ENCODE results near the gene PCARE. TPM values are rescaled to one million over a fixed set of nuclear protein-coding genes. Genes with fewer than 3 reads are reported as not detected.

PCARE gene
- total and polyA plus RNA-seq, 2 donors (not counting 1 experiment from before 2014, with no cell fraction given), result not detected

DNA sequence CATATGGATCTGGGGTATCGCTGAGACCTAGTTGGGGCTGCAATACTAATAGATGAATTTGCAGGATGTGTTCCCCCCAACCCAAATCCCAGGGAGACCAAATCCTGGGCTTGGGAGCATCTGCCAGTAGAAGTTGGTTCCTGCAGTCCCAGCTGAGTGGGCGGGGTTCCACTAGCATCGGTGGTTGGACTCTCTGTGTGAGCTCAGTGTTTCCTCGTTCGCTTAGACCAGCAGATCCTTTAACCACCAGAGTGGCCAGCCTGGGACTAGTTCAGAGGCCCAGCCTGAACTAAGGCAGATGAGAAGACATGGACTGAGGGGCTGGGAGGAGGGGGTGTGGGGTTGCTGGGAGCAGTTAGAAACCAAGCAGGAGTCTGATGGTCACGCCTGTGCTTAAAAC is 40.7 kb downstream of the PCARE start:
- ChIA-PET POLR2A (no interaction called here), CTCF (interaction anchor here (0.9 kb wide), 1 partner anchor 21 kb away, joined by 3 read pairs; no protein-coding TSS in a partner anchor)
- H3K4me3 Mint-ChIP-seq, result no peak overlapping the region
- intact Hi-C loops (cut with micrococcal nuclease), result no loop called here
- Histone ChIP-seq H3K4me1 (ENCODE audit: control insufficient read depth in 2 of 2, insufficient read depth in 2 of 2, low read length in 2 of 2) (no peaks in the 10 kb centered on the region), H3K36me3 (replicated peaks in 1 of 2; ENCODE audit: control extremely low read depth in 1 of 2, control insufficient read depth in 1 of 2, extremely low read depth in 1 of 2, insufficient read depth in 2 of 2, low read length in 1 of 2) (no peaks in the 10 kb centered on the region), H3K79me2 (ENCODE audit: control insufficient read depth, insufficient read depth, low read length) (no peaks in the 10 kb centered on the region), H3K27me3 (replicated peaks in 1 of 4; ENCODE audit: control extremely low read depth in 1 of 4, control insufficient read depth in 3 of 4, insufficient read depth in 4 of 4, low read length in 3 of 4) (no peaks in the 10 kb centered on the region), H2AFZ (ENCODE audit: insufficient read depth, low read depth, low read length, poor library complexity, severe bottlenecking) (no peak overlapping the region), H3K9me3 (ENCODE audit: control extremely low read depth in 1 of 3, control insufficient read depth in 2 of 3, insufficient read depth in 1 of 3, low read length in 2 of 3) (no peaks in the 10 kb centered on the region), H3K9ac (ENCODE audit: low read length) (no peak overlapping the region), H4K20me1 (ENCODE audit: control insufficient read depth, insufficient read depth, low read length, poor library complexity, severe bottlenecking) (no peaks in the 10 kb centered on the region), H3K4me3 (ENCODE audit: control extremely low read depth in 1 of 5, extremely low read depth in 1 of 5, insufficient read depth in 1 of 5, low read depth in 2 of 5, low read length in 4 of 5) (no peak overlapping the region), H3K4me2 (replicated peaks; ENCODE audit: low read depth, low read length, poor library complexity, severe bottlenecking) (no peak overlapping the region), H3K27ac (ENCODE audit: low read length in 2 of 2) (no peak overlapping the region)
- 92% methylated on average over 5 of the region's 6 CpGs for WGBS (ENCODE audit: insufficient coverage)
- TF ChIP-seq EZH2 (IDR thresholded peaks at IDR 0.05; ENCODE audit: borderline replicate concordance, insufficient read depth, low read depth, low read length, poor library complexity, severe bottlenecking), result no peak
- TF ChIP-seq, protein P1, sequence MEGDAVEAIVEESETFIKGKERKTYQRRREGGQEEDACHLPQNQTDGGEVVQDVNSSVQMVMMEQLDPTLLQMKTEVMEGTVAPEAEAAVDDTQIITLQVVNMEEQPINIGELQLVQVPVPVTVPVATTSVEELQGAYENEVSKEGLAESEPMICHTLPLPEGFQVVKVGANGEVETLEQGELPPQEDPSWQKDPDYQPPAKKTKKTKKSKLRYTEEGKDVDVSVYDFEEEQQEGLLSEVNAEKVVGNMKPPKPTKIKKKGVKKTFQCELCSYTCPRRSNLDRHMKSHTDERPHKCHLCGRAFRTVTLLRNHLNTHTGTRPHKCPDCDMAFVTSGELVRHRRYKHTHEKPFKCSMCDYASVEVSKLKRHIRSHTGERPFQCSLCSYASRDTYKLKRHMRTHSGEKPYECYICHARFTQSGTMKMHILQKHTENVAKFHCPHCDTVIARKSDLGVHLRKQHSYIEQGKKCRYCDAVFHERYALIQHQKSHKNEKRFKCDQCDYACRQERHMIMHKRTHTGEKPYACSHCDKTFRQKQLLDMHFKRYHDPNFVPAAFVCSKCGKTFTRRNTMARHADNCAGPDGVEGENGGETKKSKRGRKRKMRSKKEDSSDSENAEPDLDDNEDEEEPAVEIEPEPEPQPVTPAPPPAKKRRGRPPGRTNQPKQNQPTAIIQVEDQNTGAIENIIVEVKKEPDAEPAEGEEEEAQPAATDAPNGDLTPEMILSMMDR (IDR thresholded peaks at IDR 0.05), result no peak
- no peaks in the 10 kb centered on the region for H3K9me3 Mint-ChIP-seq (ENCODE audit: insufficient read depth)
- H3K27me3 Mint-ChIP-seq, result no peaks in the 10 kb centered on the region
- H3K4me1 Mint-ChIP-seq, result no peaks in the 10 kb centered on the region
- DNase-seq (no peak), ATAC-seq (ENCODE audit: low read depth) (no peak)
- no peak overlapping the region for H3K27ac Mint-ChIP-seq

DNA sequence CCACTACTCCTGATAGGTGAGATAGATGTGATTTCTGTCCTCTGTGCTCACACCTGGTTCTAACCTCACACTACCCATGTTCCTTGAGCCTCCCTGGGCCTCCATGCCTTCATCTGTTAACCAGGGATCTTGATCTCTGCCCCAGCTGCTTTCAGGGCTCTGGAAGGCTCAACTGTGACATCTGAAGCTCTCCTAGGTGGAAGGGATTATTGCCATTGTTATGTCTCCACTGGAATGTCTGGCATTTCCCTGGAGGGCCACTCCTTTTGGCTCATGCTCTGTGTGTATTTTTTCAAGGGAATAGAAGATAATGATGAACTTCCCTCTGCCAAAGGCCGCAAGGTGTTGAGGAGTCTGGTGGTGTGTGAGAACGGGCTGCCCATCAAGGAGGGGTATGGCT is 41.2 kb downstream of the PCARE start:
- 95% methylated on average over 2 of the region's 2 CpGs for WGBS (ENCODE audit: insufficient coverage)
- ATAC-seq (ENCODE audit: low read depth) (no peak), DNase-seq (no peak)

More for the DNA sequence above, 41.2 kb downstream of the PCARE start:
- Mint-ChIP-seq H3K27ac (no peak overlapping the region), H3K4me3 (no peak overlapping the region), H3K9me3 (ENCODE audit: insufficient read depth) (no peaks in the 10 kb centered on the region), H3K4me1 (no peaks in the 10 kb centered on the region), H3K27me3 (no peaks in the 10 kb centered on the region)
- POLR2A ChIA-PET, result no interaction called here
- no peaks in the 10 kb centered on the region for H3K79me2 ChIP-seq (ENCODE audit: control insufficient read depth, insufficient read depth, low read length)
- H3K4me2 ChIP-seq (replicated peaks; ENCODE audit: low read depth, low read length, poor library complexity, severe bottlenecking), result no peak overlapping the region
- H3K9me3 ChIP-seq (ENCODE audit: control extremely low read depth in 1 of 3, control insufficient read depth in 2 of 3, insufficient read depth in 1 of 3, low read length in 2 of 3), result no peaks in the 10 kb centered on the region
- H4K20me1 ChIP-seq (ENCODE audit: control insufficient read depth, insufficient read depth, low read length, poor library complexity, severe bottlenecking), result no peaks in the 10 kb centered on the region
- TF ChIP-seq, protein P1 (IDR thresholded peaks at IDR 0.05), result no peak
- TF ChIP-seq EZH2 (IDR thresholded peaks at IDR 0.05; ENCODE audit: borderline replicate concordance, insufficient read depth, low read depth, low read length, poor library complexity, severe bottlenecking), result no peak
- H2AFZ ChIP-seq (ENCODE audit: insufficient read depth, low read depth, low read length, poor library complexity, severe bottlenecking), result no peak overlapping the region
- H3K36me3 ChIP-seq (replicated peaks in 1 of 2; ENCODE audit: control extremely low read depth in 1 of 2, control insufficient read depth in 1 of 2, extremely low read depth in 1 of 2, insufficient read depth in 2 of 2, low read length in 1 of 2), result no peaks in the 10 kb centered on the region
- H3K4me1 ChIP-seq (ENCODE audit: control insufficient read depth in 2 of 2, insufficient read depth in 2 of 2, low read length in 2 of 2), result no peaks in the 10 kb centered on the region
- intact Hi-C loops (cut with micrococcal nuclease), result no loop called here
- no peak overlapping the region for H3K9ac ChIP-seq (ENCODE audit: low read length)
- H3K27ac ChIP-seq (ENCODE audit: low read length in 2 of 2), result no peak overlapping the region
- H3K27me3 ChIP-seq (replicated peaks in 1 of 4; ENCODE audit: control extremely low read depth in 1 of 4, control insufficient read depth in 3 of 4, insufficient read depth in 4 of 4, low read length in 3 of 4), result no peaks in the 10 kb centered on the region
- CTCF ChIA-PET, result interaction anchor here (0.9 kb wide), 1 partner anchor 21 kb away, joined by 3 read pairs; no protein-coding TSS in a partner anchor
- no peak overlapping the region for H3K4me3 ChIP-seq (ENCODE audit: control extremely low read depth in 1 of 5, extremely low read depth in 1 of 5, insufficient read depth in 1 of 5, low read depth in 2 of 5, low read length in 4 of 5)

Measured in B cell (primary cell).